ENCODE measurements around the gene ALG14. TPM values are rescaled to one million over a fixed set of nuclear protein-coding genes. Genes with fewer than 3 reads are reported as not detected.

The ALG14 gene
- total and polyA plus RNA-seq, 9 donors: 3.2 to 9.3 (median 7.1) TPM

- Histone ChIP-seq H3K4me1 (ENCODE audit: control insufficient read depth, insufficient read depth, low read length) (peaks cover 6% of the 10 kb centered on the region), H3K27ac (ENCODE audit: low read length) (peak overlapping the region; percentile 82), H3K4me3 (ENCODE audit: low read length) (no peak overlapping the region), H3K36me3 (ENCODE audit: control insufficient read depth, insufficient read depth, low read length) (peaks cover 4% of the 10 kb centered on the region), H3K27me3 (ENCODE audit: control insufficient read depth, insufficient read depth, low read length) (no peaks in the 10 kb centered on the region), H3K9me3 (replicated peaks; ENCODE audit: control insufficient read depth, low read depth, low read length) (no peaks in the 10 kb centered on the region)
- no peak for DNase-seq
- WGBS (ENCODE audit: insufficient coverage): no CpG with 5 or more reads among the region's 1 CpG
These were observed 134.9 kb downstream of the ALG14 start for GRCh38 chr1:94937820-94938219.

DNA sequence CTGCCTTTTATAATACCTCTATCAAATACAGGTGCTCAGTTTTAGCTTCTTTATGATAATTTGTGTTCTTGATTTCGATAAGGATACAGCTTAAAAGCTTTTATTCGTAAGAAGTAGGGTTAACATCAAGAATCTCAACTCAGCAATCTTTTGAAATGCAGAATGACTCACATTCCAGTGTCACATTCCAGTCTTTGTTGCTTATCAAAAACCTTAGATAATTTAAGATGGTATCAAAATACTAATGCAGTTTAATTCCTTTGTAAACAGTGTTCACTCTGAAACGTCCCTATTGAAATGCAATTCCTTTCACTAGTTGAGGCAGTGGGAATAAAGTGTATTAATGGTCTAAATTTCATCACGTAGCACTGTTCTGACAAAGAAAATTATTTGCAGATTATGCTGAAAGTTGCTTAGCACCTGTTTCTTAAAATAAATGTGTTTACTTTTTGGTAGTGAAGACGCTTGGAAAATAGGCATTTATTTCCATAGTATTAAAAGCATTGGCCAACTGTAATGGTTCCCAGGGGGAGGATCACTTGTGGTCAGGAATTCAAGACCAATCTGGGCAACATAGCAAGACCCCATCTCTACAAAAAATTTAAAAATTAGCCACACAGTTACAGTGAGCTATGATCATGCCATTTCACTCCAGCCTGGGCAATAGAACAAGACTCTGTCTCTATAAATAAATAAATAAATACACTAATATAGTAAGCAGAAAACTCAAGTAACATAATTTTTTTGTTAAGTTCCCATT lies 135.7 kb downstream of the ALG14 start:
- peaks cover 6% of the 10 kb centered on the region for H3K4me1 ChIP-seq (ENCODE audit: control insufficient read depth, insufficient read depth, low read length)
- H3K4me3 ChIP-seq (ENCODE audit: low read length): no peak overlapping the region
- H3K36me3 ChIP-seq (ENCODE audit: control insufficient read depth, insufficient read depth, low read length): peaks cover 7% of the 10 kb centered on the region
- no peaks in the 10 kb centered on the region for H3K9me3 ChIP-seq (replicated peaks; ENCODE audit: control insufficient read depth, low read depth, low read length)
- WGBS (ENCODE audit: insufficient coverage): 71% methylated on average over 1 of the region's 5 CpGs
- no peak for DNase-seq
- H3K27me3 ChIP-seq (ENCODE audit: control insufficient read depth, insufficient read depth, low read length): no peaks in the 10 kb centered on the region
- no peak overlapping the region for H3K27ac ChIP-seq (ENCODE audit: low read length)

GRCh38 chr1:94935476-94935875 lies 137.3 kb downstream of the ALG14 start:
- no CpG with 5 or more reads among the region's 1 CpG for WGBS (ENCODE audit: insufficient coverage)
- Histone ChIP-seq H3K27me3 (ENCODE audit: control insufficient read depth, insufficient read depth, low read length) (no peaks in the 10 kb centered on the region), H3K27ac (ENCODE audit: low read length) (no peak overlapping the region), H3K4me1 (ENCODE audit: control insufficient read depth, insufficient read depth, low read length) (peaks cover 6% of the 10 kb centered on the region), H3K4me3 (ENCODE audit: low read length) (no peak overlapping the region), H3K36me3 (ENCODE audit: control insufficient read depth, insufficient read depth, low read length) (peaks cover 10% of the 10 kb centered on the region), H3K9me3 (replicated peaks; ENCODE audit: control insufficient read depth, low read depth, low read length) (no peaks in the 10 kb centered on the region)
- no peak for DNase-seq

DNA sequence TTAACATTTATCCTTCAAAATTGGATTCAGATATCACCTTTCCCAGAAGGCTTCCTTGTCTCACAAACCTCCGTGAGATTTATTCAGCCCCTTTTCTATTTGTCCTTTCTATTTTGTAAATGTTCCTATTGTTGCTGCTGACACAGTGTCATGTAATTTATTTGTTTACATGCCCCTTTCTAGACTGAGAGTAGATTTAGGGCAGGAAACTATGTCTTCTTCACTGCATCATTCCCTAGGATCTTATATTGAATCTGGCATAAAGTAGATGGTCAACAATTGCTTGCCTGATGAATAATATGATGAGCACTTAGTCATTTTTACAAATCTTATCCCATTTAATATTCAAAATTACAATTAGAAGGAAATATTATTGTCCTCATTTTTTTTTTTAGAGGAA lies 137.7 kb downstream of the ALG14 start:
- WGBS (ENCODE audit: insufficient coverage): no CpG with 5 or more reads among the region's 1 CpG
- Histone ChIP-seq H3K4me1 (ENCODE audit: control insufficient read depth, insufficient read depth, low read length) (peaks cover 6% of the 10 kb centered on the region), H3K4me3 (ENCODE audit: low read length) (no peak overlapping the region), H3K27me3 (ENCODE audit: control insufficient read depth, insufficient read depth, low read length) (no peaks in the 10 kb centered on the region), H3K27ac (ENCODE audit: low read length) (no peak overlapping the region), H3K36me3 (ENCODE audit: control insufficient read depth, insufficient read depth, low read length) (peaks cover 10% of the 10 kb centered on the region), H3K9me3 (replicated peaks; ENCODE audit: control insufficient read depth, low read depth, low read length) (no peaks in the 10 kb centered on the region)
- DNase-seq: no peak

DNA sequence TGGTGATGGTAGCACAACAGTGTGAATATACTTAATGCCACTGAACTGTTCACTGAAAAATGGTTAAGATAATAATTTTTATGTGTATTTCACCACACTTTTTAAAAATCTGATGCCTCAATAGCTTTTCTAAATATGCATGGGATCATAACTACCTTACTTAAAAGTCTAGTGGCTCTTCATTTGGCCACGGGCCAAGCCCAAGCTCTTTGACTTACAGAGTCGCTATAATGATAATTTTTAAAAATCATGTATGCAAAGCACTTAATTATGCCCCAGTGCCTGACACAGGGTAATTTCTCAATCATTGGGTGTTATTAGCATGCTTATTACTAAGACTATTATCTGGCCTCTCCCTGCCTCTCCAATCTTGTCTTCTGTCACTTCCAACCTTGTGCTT lies 138.2 kb downstream of the ALG14 start:
- no peaks in the 10 kb centered on the region for H3K9me3 ChIP-seq (replicated peaks; ENCODE audit: control insufficient read depth, low read depth, low read length)
- H3K4me3 ChIP-seq (ENCODE audit: low read length): no peak overlapping the region
- no peak overlapping the region for H3K27ac ChIP-seq (ENCODE audit: low read length)
- H3K4me1 ChIP-seq (ENCODE audit: control insufficient read depth, insufficient read depth, low read length): peaks cover 10% of the 10 kb centered on the region
- no peak for DNase-seq
- WGBS (ENCODE audit: insufficient coverage): no CpG with 5 or more reads among the region's 2 CpGs
- peaks cover 10% of the 10 kb centered on the region for H3K36me3 ChIP-seq (ENCODE audit: control insufficient read depth, insufficient read depth, low read length)
- H3K27me3 ChIP-seq (ENCODE audit: control insufficient read depth, insufficient read depth, low read length): no peaks in the 10 kb centered on the region

DNA sequence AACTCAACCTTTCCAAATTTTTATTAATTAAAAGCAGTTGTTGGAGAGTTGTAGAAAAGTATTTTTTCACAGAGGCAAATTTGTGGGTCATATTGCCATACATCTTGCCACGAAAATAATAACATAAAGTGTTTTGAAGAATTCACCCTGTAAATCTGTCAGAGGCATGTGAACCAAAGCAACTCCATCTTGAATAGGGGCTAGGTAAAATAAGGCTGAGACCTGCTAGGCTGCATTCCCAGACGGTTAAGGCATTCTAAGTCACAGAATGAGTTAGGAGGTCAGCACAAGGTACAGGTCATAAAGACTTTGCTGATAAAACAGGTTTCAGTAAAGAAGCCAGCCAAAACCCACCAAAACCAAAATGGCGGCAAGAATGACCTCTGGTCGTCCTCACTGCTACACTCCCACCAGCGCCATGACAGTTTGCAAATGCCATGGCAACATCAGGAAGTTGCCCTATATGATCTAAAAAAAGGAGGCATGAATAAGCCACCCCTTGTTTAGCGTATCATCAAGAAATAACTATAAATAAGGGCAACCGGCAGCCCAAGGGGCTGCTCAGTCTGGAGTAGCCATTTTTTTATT lies 141.4 kb downstream of the ALG14 start:
- WGBS (ENCODE audit: insufficient coverage): 100% methylated on average over 2 of the region's 7 CpGs

DNA sequence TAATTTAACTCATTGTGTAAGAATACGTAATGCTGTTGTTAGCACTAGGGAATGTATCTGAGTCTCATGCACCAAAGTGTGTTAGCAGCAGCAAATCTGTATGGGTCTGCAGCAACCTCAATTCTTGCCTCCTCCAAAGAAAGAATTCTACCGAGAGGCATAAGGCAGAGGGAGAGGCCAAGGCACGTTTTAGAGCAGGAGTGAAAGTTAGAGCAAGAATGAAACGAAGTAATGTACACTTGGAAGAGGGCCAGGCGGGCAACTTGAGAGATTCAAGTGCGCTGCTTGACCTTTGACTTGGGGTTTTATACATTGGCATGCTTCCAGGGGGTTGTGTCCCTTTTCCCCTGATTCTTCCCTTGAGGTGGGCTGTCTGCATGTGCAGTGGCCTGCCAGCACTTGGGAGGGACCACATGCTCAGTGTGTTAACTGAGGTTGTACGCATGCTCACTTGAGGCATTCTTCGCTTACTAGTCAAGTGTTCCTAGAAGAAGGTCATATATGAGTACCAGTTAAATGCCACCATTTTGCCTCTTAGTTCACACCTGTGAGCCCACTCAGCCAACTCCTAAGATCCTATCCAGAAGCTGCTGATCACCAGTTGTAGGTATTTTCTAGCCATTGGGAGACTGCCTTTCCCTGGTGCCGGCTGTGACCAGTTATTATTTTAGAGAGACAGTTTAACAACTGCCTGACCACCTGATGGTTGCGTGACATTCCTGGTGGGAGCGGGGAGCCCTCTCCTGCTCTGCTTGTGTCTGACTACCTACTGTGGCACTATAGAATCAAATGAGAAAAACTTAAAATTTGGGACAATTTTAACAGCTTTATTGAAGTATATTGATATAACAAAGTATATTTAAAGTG lies 143.2 kb downstream of the ALG14 start:
- peaks cover 10% of the 10 kb centered on the region for H3K36me3 ChIP-seq (ENCODE audit: control insufficient read depth, insufficient read depth, low read length)
- no peaks in the 10 kb centered on the region for H3K27me3 ChIP-seq (ENCODE audit: control insufficient read depth, insufficient read depth, low read length)
- DNase-seq: peak; percentile 44
- H3K4me3 ChIP-seq (ENCODE audit: low read length): no peak overlapping the region
- H3K9me3 ChIP-seq (replicated peaks; ENCODE audit: control insufficient read depth, low read depth, low read length): no peaks in the 10 kb centered on the region
- peak overlapping the region; percentile 8 for H3K27ac ChIP-seq (ENCODE audit: low read length)
- peaks cover 22% of the 10 kb centered on the region for H3K4me1 ChIP-seq (ENCODE audit: control insufficient read depth, insufficient read depth, low read length)
- WGBS (ENCODE audit: insufficient coverage): 34% methylated on average over 5 of the region's 11 CpGs

More for the DNA sequence above, 141.4 kb downstream of the ALG14 start:
- Histone ChIP-seq H3K27me3 (ENCODE audit: control insufficient read depth, insufficient read depth, low read length) (no peaks in the 10 kb centered on the region), H3K4me1 (ENCODE audit: control insufficient read depth, insufficient read depth, low read length) (peaks cover 22% of the 10 kb centered on the region), H3K36me3 (ENCODE audit: control insufficient read depth, insufficient read depth, low read length) (peaks cover 10% of the 10 kb centered on the region), H3K4me3 (ENCODE audit: low read length) (no peak overlapping the region), H3K27ac (ENCODE audit: low read length) (no peak overlapping the region), H3K9me3 (replicated peaks; ENCODE audit: control insufficient read depth, low read depth, low read length) (no peaks in the 10 kb centered on the region)
- DNase-seq: no peak

DNA sequence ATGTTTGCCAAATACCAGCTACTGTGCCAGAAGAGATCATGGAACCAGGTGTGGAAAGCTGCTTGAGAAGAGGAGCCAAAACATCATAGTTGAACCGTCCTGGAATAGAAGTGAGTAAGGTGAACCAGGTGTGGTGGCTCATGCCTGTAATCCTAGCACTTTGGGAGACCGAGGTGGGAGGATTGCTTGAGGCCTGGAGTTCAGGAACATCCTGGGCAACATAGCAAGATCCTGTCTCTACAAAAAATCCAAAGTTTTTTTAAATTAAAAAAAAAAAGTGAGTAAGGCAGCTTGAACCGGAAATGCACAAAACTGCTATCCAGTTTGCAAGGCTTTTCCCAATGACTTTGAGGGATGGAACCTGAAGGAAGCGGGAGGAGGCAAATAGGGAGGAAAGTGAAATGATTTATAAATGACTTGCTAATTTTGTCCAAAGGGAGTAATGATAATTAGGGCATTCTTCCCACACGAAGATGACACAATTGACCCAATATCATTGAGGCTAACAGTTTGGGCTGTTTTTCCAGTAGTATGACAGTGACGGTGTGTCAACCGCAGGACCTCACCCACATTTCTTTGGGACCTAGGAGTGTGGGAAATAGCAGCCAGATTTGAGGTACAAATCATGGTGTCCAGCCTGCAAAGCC lies 144.3 kb downstream of the ALG14 start:
- Histone ChIP-seq H3K27ac (ENCODE audit: low read length) (peak overlapping the region; percentile 98), H3K27me3 (ENCODE audit: control insufficient read depth, insufficient read depth, low read length) (no peaks in the 10 kb centered on the region), H3K4me1 (ENCODE audit: control insufficient read depth, insufficient read depth, low read length) (peaks cover 31% of the 10 kb centered on the region), H3K4me3 (ENCODE audit: low read length) (peak overlapping the region; percentile 12), H3K9me3 (replicated peaks; ENCODE audit: control insufficient read depth, low read depth, low read length) (no peaks in the 10 kb centered on the region), H3K36me3 (ENCODE audit: control insufficient read depth, insufficient read depth, low read length) (peaks cover 13% of the 10 kb centered on the region)
- peak; percentile 45 for DNase-seq
- WGBS (ENCODE audit: insufficient coverage): 66% methylated on average over 3 of the region's 7 CpGs

DNA sequence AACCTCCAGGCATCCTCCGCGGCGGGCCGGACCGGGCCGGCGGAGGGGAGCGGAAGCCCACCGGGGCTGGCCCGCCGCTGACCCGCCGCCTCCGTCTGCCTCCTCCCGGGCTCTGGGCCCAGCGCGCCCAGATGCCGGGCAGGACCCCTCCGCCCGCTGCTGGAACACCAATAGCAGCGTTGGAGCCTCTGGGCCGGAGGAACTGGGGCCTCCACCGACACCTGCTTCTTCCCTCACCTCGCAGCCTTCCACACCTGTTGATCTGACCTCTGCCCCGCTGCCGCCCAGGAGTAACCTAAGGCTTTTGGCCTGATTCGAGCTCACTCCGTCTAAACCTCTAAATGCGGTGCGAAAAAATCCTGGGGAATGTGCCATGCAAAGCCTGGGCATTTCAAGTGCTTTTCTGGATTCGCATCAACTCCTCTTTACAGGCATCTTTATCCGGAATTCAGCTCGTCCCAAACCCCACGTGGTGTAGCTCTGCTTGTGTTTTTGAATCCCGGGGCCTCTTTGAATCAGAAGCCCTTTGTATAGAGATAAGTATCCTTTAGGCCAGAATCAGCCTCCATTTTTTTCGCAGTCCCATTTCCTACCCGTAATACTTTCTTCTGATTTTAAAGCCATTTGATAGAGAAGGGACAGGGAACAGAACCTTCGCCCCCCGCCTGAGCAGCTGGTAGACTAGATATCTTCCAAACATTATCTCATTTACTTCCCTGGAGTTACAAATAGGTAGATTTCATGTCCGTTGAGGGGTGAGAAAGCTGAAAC lies 145.2 kb downstream of the ALG14 start:
- DNase-seq: peak; percentile 83
- Histone ChIP-seq H3K27me3 (ENCODE audit: control insufficient read depth, insufficient read depth, low read length) (no peaks in the 10 kb centered on the region), H3K9me3 (replicated peaks; ENCODE audit: control insufficient read depth, low read depth, low read length) (no peaks in the 10 kb centered on the region), H3K4me3 (ENCODE audit: low read length) (peak overlapping the region; percentile 61), H3K27ac (ENCODE audit: low read length) (peak overlapping the region; percentile 98), H3K4me1 (ENCODE audit: control insufficient read depth, insufficient read depth, low read length) (peaks cover 37% of the 10 kb centered on the region), H3K36me3 (ENCODE audit: control insufficient read depth, insufficient read depth, low read length) (peaks cover 15% of the 10 kb centered on the region)
- WGBS (ENCODE audit: insufficient coverage): 1% methylated on average over 31 of the region's 40 CpGs

All from muscle of leg (tissue), 11 donors.